LoVo (cell line): ENCODE measurements around the gene OBSCN.

ENCODE experiments used
- DNase-seq: peaks from one replicate; pipeline ENCODE4 v3.0.0-alpha.2; 2016; ENCODE audit warnings: low spot score

The OBSCN gene

DNA sequence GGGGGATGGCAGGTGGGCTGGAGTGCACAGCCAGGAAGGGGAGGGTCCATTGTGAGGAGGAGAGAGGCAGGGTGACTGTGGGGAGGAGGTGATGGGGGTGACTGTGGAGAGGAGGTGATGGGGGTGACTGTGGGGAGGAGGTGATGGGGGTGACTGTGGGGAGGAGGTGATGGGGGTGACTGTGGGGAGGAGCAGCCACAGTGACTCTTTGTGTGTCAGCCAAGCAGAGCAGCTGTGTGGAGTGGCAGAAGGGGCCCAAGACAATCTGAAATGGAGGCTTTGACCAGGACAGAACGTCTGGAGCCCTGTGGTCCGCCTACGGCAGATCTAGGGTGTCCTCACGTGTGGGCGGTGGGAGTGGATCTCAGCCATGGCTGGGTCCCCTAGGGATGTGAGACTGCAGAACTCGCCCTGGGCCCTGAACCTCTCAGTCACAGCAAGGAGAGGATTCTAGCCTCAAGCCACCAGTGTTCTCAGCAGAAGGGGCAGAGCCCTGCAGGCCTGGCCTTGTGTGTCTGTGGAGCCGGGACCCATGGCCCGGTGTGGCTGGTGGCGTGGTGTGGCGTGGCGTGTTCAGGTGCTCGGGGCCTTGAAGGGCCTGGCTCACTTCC lies 81.5 kb downstream of the OBSCN start:
- no peak for DNase-seq

GRCh38 chr1:228289996-228290881 lies 82.4 kb downstream of the OBSCN start:
- no peak for DNase-seq

DNA sequence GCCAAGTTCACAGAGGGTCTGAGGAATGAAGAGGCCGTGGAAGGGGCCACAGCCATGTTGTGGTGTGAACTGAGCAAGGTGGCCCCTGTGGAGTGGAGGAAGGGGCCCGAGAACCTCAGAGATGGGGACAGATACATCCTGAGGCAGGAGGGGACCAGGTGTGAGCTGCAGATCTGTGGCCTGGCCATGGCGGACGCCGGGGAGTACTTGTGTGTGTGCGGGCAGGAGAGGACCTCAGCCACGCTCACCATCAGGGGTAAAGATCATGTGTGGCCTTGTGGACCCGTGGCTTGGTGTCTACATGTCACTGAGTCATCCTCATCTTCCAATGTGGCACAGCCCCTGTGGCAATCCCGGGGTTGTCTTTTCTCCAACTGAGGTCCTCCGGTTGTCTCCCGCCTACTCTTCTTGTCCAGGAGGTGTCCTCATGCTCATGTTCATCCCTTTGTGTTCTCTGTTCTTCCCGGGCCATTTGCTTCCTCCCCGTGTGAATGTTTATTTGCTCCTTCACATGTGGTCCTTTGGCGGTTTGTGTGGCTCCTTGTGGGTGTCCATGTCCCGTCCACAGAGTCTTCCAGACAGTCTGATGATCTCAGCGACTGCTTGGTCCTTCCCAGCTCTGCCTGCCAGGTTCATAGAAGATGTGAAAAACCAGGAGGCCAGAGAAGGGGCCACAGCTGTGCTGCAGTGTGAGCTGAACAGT lies 84.2 kb downstream of the OBSCN start:
- DNase-seq: no peak

- no peak for DNase-seq
These were observed 84.7 kb downstream of the OBSCN start for GRCh38 chr1:228292609-228292911.

DNA sequence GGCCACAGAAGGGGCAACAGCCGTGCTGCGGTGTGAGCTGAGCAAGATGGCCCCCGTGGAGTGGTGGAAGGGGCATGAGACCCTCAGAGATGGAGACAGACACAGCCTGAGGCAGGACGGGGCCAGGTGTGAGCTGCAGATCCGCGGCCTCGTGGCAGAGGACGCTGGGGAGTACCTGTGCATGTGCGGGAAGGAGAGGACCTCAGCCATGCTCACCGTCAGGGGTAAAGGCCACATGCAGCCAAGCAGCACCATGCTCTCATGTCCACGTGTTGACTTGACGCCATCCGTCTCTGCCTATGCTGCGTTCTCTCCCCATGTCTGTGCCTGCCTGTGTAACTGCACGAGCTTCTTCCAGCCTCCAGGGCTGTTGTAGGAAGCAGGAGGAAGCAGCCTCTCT lies 85.5 kb downstream of the OBSCN start:
- no peak for DNase-seq

- no peak for DNase-seq
These were observed 86.1 kb downstream of the OBSCN start for GRCh38 chr1:228293816-228294500.

GRCh38 chr1:228294717-228295116 lies 86.9 kb downstream of the OBSCN start:
- DNase-seq: no peak

DNA sequence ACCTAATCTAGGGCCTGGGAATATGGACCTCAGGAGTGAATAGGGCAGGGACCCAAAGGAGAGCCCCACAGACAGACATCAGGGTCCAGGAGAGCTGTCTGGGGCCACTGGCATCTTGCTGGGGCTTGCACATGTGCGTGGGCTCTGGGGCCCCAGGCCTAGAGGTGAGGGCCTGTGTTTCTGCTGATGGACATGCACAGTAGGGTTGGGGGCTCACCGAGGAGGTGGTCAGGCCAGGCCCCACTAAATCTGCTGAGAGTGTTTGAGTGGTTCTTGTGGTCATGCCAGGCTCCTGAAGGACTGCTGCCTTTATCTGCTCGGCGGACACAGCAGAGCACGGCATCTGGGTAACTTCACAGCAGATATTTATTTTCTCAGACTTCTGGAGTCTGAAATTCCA lies 87.4 kb downstream of the OBSCN start:
- no peak for DNase-seq

DNA sequence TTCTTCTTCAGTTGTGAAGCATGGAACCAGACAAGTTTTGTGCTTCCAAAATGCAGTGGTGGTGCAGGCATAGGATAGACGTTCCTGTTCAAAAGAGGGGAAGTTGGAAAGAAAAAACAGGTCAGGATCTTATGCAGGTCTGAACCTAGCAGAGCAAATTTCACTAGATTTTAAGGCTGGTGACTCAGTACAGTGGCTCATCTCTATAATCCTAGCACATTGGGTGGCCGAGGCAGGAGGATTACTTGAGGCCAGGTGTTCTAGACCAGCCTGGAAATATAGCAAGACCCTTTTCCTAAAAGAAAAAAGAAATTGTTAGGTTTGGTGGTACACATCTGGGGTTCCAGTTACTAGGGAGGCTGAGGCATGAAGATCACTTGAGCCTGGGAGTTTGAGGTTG lies 88.1 kb downstream of the OBSCN start:
- no peak for DNase-seq

GRCh38 chr1:228297242-228297641 lies 89.4 kb downstream of the OBSCN start:
- DNase-seq: no peak

- no peak for DNase-seq
These were observed 90.0 kb downstream of the OBSCN start for GRCh38 chr1:228297822-228298221.

GRCh38 chr1:228298471-228298870 lies 90.6 kb downstream of the OBSCN start:
- no peak for DNase-seq

DNA sequence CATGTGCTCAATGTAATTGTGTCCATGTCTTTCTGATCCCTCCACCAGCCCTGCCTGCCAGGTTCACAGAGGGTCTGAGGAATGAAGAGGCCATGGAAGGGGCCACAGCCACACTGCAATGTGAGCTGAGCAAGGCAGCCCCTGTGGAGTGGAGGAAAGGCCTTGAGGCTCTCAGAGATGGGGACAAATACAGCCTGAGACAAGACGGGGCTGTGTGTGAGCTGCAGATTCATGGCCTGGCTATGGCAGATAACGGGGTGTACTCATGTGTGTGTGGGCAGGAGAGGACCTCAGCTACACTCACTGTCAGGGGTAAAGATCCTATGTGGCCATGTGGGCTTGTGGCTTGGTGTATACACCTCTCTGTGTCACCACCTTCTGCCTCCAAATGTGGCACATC lies 91.4 kb downstream of the OBSCN start:
- DNase-seq: no peak

DNA sequence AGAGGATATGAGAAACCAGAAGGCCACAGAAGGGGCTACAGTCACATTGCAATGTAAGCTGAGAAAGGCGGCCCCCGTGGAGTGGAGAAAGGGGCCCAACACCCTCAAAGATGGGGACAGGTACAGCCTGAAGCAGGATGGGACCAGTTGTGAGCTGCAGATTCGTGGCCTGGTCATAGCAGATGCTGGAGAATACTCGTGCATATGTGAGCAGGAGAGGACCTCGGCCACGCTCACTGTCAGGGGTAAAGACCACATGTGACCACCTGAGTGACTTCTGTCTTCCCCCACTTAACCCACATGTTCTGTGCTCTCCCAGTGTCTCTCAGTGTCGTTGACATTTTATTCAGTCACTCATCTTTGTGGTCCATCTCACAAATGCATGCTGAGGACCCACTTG lies 92.1 kb downstream of the OBSCN start:
- DNase-seq: no peak

DNA sequence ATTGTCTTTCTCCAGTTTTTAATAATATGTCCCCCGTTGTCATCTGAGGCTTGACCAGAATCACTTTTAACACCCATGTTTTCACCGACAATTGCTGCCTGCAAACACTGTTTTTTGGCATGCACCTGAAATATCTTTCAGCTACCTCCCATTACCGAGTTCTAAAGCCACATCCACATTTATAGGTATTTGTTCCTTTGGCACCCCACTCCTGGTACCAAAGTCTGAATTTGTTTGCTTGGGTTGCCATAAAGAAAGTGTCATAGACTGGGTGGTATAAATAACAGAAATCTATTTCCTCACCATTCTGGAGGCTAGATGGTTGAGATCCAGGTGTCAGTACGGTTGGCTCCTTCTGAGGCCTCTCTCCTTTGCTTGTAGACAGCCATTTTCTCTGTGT lies 94.2 kb downstream of the OBSCN start:
- DNase-seq: no peak

DNA sequence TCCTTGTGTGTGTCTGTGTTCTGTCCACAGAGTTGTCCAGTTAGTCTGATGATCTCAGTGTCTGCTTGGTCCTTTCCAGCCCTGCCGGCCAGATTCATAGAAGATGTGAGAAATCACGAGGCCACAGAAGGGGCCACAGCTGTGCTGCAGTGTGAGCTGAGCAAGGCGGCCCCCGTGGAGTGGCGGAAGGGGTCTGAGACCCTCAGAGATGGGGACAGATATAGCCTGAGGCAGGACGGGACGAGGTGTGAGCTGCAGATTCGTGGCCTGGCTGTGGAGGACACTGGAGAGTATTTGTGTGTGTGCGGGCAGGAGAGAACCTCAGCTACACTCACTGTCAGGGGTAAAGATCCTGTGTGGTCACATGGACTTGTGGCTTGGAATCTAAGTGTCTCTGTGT lies 95.8 kb downstream of the OBSCN start:
- no peak for DNase-seq

DNA sequence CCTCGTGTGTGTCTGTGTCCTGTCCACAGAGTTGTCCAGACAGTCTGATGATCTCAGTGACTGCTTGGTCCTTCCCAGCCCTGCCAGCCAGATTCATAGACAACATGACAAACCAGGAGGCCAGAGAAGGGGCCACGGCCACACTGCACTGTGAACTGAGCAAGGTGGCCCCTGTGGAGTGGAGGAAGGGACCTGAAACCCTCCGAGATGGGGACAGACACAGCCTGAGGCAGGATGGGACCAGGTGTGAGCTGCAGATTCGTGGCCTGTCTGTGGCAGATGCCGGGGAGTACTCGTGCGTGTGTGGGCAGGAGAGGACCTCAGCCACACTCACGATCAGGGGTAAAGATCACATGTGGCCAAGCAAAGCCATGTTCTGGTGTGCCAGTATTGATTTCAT lies 96.4 kb downstream of the OBSCN start:
- no peak for DNase-seq

- DNase-seq: no peak
These were observed 97.0 kb downstream of the OBSCN start for GRCh38 chr1:228304766-228305395.

- DNase-seq: no peak
These were observed 97.9 kb downstream of the OBSCN start for GRCh38 chr1:228305721-228306152.

- DNase-seq: no peak
These were observed 98.7 kb downstream of the OBSCN start for GRCh38 chr1:228306275-228307217.
